ENCODE data around the gene LAPTM5. TPM values are rescaled to one million over a fixed set of nuclear protein-coding genes. Genes with fewer than 3 reads are reported as not detected.

The LAPTM5 gene
- total and polyA plus RNA-seq, 2 of the 8 experiments (the other 6 are each of a cell fraction or from before 2014, with no cell fraction given) = 0.37 to 1.4 TPM

- H3K4me3 ChIP-seq (ENCODE audit: extremely low read depth in 1 of 4, insufficient read depth in 2 of 4, low read depth in 3 of 4, low read length in 4 of 4) = no peak overlapping the region
- no peaks in the 10 kb centered on the region for H4K20me1 ChIP-seq (replicated peaks in 1 of 2; ENCODE audit: control insufficient read depth in 1 of 2, insufficient read depth in 2 of 2, low read length in 2 of 2)
- no peak overlapping the region for H3K14ac ChIP-seq (ENCODE audit: insufficient read length)
- no peak overlapping the region; a peak in 1 of 4 replicates for H3K4me2 ChIP-seq (ENCODE audit: insufficient read depth in 1 of 2, low read depth in 2 of 2, low read length in 2 of 2)
- WGBS, 2 experiments (ENCODE audit: extremely low coverage in 1 of 2, insufficient coverage in 1 of 2, insufficient read length in 1 of 2, insufficient replicate concordance in 2 of 2, low coverage in 1 of 2, low lambda C conversion rate in 2 of 2, missing lambda C conversion rate in 1 of 2) = 83% methylated on average over 11 of the region's 11 CpGs; no CpG with 5 or more reads in 1 of the 2 experiments
- H2AK5ac ChIP-seq (ENCODE audit: low read depth, low read length) = no peak overlapping the region
- H3K18ac ChIP-seq (ENCODE audit: extremely low read depth, low read length) = no peak overlapping the region
- no peak overlapping the region for H3K56ac ChIP-seq (replicated peaks; ENCODE audit: insufficient read length, low read depth, low read length)
- no peaks in the 10 kb centered on the region for H3K36me3 ChIP-seq (ENCODE audit: control insufficient read depth in 2 of 4, insufficient read depth in 4 of 4, low read length in 3 of 4)
- H2AFZ ChIP-seq (ENCODE audit: low read length) = no peak overlapping the region
- no peak overlapping the region for H4K5ac ChIP-seq (ENCODE audit: insufficient read length, low read depth, low read length)
- no peak overlapping the region for H3K23ac ChIP-seq (ENCODE audit: insufficient read length)
- H4K91ac ChIP-seq (replicated peaks; ENCODE audit: insufficient read length, low read length) = no peak overlapping the region
- no peak overlapping the region for H2BK5ac ChIP-seq (ENCODE audit: low read depth, low read length)
- DNase-seq (ENCODE audit: low read depth in 1 of 2, low spot score in 2 of 2) (no peak), FAIRE-seq (no peak)
- no peak overlapping the region for H2BK15ac ChIP-seq (ENCODE audit: low read length)
- H2BK20ac ChIP-seq (ENCODE audit: low read length) = no peak overlapping the region
- no peak overlapping the region for H3K27ac ChIP-seq (ENCODE audit: low read depth, low read length)
- no peak overlapping the region for H3K9ac ChIP-seq (replicated peaks in 1 of 4; ENCODE audit: extremely low read depth in 1 of 4, low read depth in 3 of 4, low read length in 3 of 4)
- peak overlapping the region; percentile 1; the same call in 1 of the 2 replicates for H2BK12ac ChIP-seq (ENCODE audit: low read depth, low read length)
- no peaks in the 10 kb centered on the region; the same call in 1 of the 2 replicates for H3K23me2 ChIP-seq (ENCODE audit: low read depth, low read length)
- H4K8ac ChIP-seq (ENCODE audit: extremely low read depth, insufficient read depth, low read length) = no peak overlapping the region
- no peak overlapping the region for H3K4ac ChIP-seq (replicated peaks; ENCODE audit: insufficient read length, low read depth, low read length)
- CTCF ChIA-PET (ENCODE audit: partially characterized antibody) = interaction anchor here (0.6 to 55.1 kb wide), 6 partner anchors 4 to 171 kb away, joined by 3 to 1640 read pairs (median 5); partner anchors contain the start of genes LAPTM5 and MATN1
- H2BK120ac ChIP-seq (replicated peaks; ENCODE audit: low read depth, low read length) = no peak overlapping the region
- H3K9me3 ChIP-seq (ENCODE audit: insufficient read depth in 2 of 2, low read depth in 1 of 2, low read length in 1 of 2) = no peaks in the 10 kb centered on the region
- no peaks in the 10 kb centered on the region for H3K79me2 ChIP-seq (ENCODE audit: control insufficient read depth in 1 of 2, insufficient read depth in 2 of 2, low read length in 2 of 2)
- H3K4me1 ChIP-seq (replicated peaks in 1 of 4; ENCODE audit: control insufficient read depth in 3 of 4, insufficient read depth in 4 of 4, low read length in 3 of 4) = peaks cover 0 to 8% (median 2%) of the 10 kb centered on the region in 4 experiments; a peak in 4 of 7 replicates
- H3K27me3 ChIP-seq (replicated peaks in 1 of 4; ENCODE audit: control insufficient read depth in 3 of 4, extremely low read depth in 1 of 4, insufficient read depth in 3 of 4, low read length in 3 of 4) = no peaks in the 10 kb centered on the region
- no peaks in the 10 kb centered on the region for H3K79me1 ChIP-seq (ENCODE audit: low read depth, low read length)
- POLR2A ChIA-PET (ENCODE audit: partially characterized antibody) = interaction anchor here (0.8 to 1.7 kb wide), 5 partner anchors 17 to 32 kb away, joined by 3 to 4 read pairs (median 3); no protein-coding TSS in a partner anchor
- TF ChIP-seq NRF1 (IDR thresholded peaks at IDR 0.05; ENCODE audit: low read depth, low read length) = no peak
- TF ChIP-seq TBP (IDR thresholded peaks at IDR 0.05; ENCODE audit: low read depth, low read length) = no peak
- no peak for TF ChIP-seq GABPA (IDR thresholded peaks at IDR 0.05; ENCODE audit: borderline replicate concordance, insufficient read depth, low read length)
- TF ChIP-seq CHD1 (IDR thresholded peaks at IDR 0.05; ENCODE audit: low read depth, low read length) = no peak
- no peak for TF ChIP-seq KDM1A (IDR thresholded peaks at IDR 0.05; ENCODE audit: borderline replicate concordance, low read length)
- no peak for TF ChIP-seq CBX5 (IDR thresholded peaks at IDR 0.05; ENCODE audit: low read depth, low read length)
- no peak for TF ChIP-seq SP2 (IDR thresholded peaks at IDR 0.05; ENCODE audit: low read length)
- no peak for TF ChIP-seq EGR1 (IDR thresholded peaks at IDR 0.05; ENCODE audit: borderline replicate concordance, low read depth, low read length)
- TF ChIP-seq BRCA1 (IDR thresholded peaks at IDR 0.05; ENCODE audit: low read depth, low read length) = no peak
- no peak for TF ChIP-seq BACH1 (IDR thresholded peaks at IDR 0.05; ENCODE audit: low read length)
- no peak for TF ChIP-seq RAD21 (IDR thresholded peaks at IDR 0.05 in 1 of 2, conservative IDR thresholded peaks at IDR 0.05 in 1 of 2; ENCODE audit: low read depth in 2 of 2, low read length in 2 of 2)
- TF ChIP-seq KDM4A (IDR thresholded peaks at IDR 0.05; ENCODE audit: low read depth, low read length, severe bottlenecking) = no peak
- no peak for TF ChIP-seq CREB1 (IDR thresholded peaks at IDR 0.05)
These were observed 4.0 kb upstream of the LAPTM5 start for GRCh38 chr1:30761381-30762151.
